ENCODE measurements around the gene FYB1.

Gene FYB1

GRCh38 chr5:39143151-39143860 lies 76.1 kb downstream of the FYB1 start:
- Histone ChIP-seq H3K27me3 (peaks cover 34% of the 10 kb centered on the region), H3K4me3 (ENCODE audit: low read depth, low read length) (no peak overlapping the region), H3K9me3 (no peaks in the 10 kb centered on the region), H3K4me1 (no peaks in the 10 kb centered on the region), H3K36me3 (no peaks in the 10 kb centered on the region)
- TF ChIP-seq CTCF (IDR thresholded peaks at IDR 0.05; ENCODE audit: low read depth, low read length) = no peak
- no peak for DNase-seq

GRCh38 chr5:39140558-39141168 lies 78.7 kb downstream of the FYB1 start:
- no peak overlapping the region for H3K4me3 ChIP-seq (ENCODE audit: low read depth, low read length)
- peaks cover 34% of the 10 kb centered on the region for H3K27me3 ChIP-seq
- H3K36me3 ChIP-seq = no peaks in the 10 kb centered on the region
- no peaks in the 10 kb centered on the region for H3K4me1 ChIP-seq
- no peak for TF ChIP-seq CTCF (IDR thresholded peaks at IDR 0.05; ENCODE audit: low read depth, low read length)
- H3K9me3 ChIP-seq = no peaks in the 10 kb centered on the region
- DNase-seq = no peak

GRCh38 chr5:39138892-39139291 lies 80.5 kb downstream of the FYB1 start:
- Histone ChIP-seq H3K27me3 (peaks cover 38% of the 10 kb centered on the region), H3K9me3 (no peaks in the 10 kb centered on the region), H3K4me3 (ENCODE audit: low read depth, low read length) (no peak overlapping the region), H3K36me3 (no peaks in the 10 kb centered on the region), H3K4me1 (no peaks in the 10 kb centered on the region)
- DNase-seq = no peak
- no peak for TF ChIP-seq CTCF (IDR thresholded peaks at IDR 0.05; ENCODE audit: low read depth, low read length)

- H3K4me3 ChIP-seq (ENCODE audit: low read depth, low read length) = no peak overlapping the region
Measured at GRCh38 chr5:39137819-39138451, 81.4 kb downstream of the FYB1 start.

GRCh38 chr5:39137391-39137790 lies 82.0 kb downstream of the FYB1 start:
- Histone ChIP-seq H3K36me3 (no peaks in the 10 kb centered on the region), H3K4me3 (ENCODE audit: low read depth, low read length) (no peak overlapping the region), H3K4me1 (no peaks in the 10 kb centered on the region), H3K27me3 (peaks cover 40% of the 10 kb centered on the region), H3K9me3 (no peaks in the 10 kb centered on the region)
- no peak for DNase-seq
- no peak for TF ChIP-seq CTCF (IDR thresholded peaks at IDR 0.05; ENCODE audit: low read depth, low read length)

More at GRCh38 chr5:39137819-39138451, 81.4 kb downstream of the FYB1 start:
- Histone ChIP-seq H3K4me1 (no peaks in the 10 kb centered on the region), H3K36me3 (no peaks in the 10 kb centered on the region), H3K9me3 (no peaks in the 10 kb centered on the region), H3K27me3 (peaks cover 42% of the 10 kb centered on the region)
- peak; percentile 30 for TF ChIP-seq CTCF (IDR thresholded peaks at IDR 0.05; ENCODE audit: low read depth, low read length)
- DNase-seq = no peak

GRCh38 chr5:39132792-39133191 lies 86.6 kb downstream of the FYB1 start:
- no peak for TF ChIP-seq CTCF (IDR thresholded peaks at IDR 0.05; ENCODE audit: low read depth, low read length)
- Histone ChIP-seq H3K27me3 (peaks cover 34% of the 10 kb centered on the region), H3K4me3 (ENCODE audit: low read depth, low read length) (no peak overlapping the region), H3K9me3 (no peaks in the 10 kb centered on the region), H3K4me1 (no peaks in the 10 kb centered on the region), H3K36me3 (no peaks in the 10 kb centered on the region)
- DNase-seq = no peak
